Measurements from ENCODE around the gene SUPV3L1.

SUPV3L1 gene

DNA sequence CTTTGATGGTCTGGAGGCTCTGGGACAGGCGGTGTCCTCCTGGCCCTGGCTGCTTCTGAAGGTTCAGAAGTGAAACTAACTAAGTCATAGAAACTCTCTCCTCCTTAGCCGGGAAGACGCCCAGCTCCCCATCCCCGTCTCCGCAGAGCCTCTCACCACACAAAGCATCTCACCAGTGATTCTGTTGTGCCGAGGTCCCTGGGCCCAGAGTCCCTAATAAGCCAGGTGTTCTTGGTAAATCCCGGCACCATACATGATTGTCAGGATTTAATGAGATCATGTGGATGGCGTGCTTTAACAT, 49.5 kb downstream of the SUPV3L1 start:
- H3K4me3 ChIP-seq (ENCODE audit: low read depth, low read length), result no peak overlapping the region
- TF ChIP-seq, protein P1, sequence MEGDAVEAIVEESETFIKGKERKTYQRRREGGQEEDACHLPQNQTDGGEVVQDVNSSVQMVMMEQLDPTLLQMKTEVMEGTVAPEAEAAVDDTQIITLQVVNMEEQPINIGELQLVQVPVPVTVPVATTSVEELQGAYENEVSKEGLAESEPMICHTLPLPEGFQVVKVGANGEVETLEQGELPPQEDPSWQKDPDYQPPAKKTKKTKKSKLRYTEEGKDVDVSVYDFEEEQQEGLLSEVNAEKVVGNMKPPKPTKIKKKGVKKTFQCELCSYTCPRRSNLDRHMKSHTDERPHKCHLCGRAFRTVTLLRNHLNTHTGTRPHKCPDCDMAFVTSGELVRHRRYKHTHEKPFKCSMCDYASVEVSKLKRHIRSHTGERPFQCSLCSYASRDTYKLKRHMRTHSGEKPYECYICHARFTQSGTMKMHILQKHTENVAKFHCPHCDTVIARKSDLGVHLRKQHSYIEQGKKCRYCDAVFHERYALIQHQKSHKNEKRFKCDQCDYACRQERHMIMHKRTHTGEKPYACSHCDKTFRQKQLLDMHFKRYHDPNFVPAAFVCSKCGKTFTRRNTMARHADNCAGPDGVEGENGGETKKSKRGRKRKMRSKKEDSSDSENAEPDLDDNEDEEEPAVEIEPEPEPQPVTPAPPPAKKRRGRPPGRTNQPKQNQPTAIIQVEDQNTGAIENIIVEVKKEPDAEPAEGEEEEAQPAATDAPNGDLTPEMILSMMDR (IDR thresholded peaks at IDR 0.05; ENCODE audit: borderline replicate concordance, insufficient read depth, low read depth, low read length), result no peak

DNA sequence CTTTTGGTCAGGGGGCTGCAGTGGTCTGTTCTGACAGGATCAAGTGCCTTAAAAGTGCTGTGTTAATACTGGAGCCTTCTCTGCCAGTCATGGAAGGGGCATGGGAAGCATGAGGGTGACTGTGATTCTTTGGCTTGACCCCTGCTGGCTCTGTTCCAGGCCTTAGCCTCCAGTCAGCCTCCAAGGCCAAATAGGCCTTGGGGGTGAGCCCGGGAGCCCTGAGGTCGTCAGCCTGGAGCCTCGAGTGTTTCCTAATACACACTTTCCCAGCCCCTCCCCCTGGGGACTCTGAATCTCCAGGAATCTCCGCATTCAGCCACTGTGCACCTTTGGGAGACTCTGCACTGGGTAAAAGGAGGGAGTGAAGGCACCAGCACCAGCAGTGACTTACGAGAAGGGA, 50.1 kb downstream of the SUPV3L1 start:
- no peak overlapping the region for H3K4me3 ChIP-seq (ENCODE audit: low read depth, low read length)
- TF ChIP-seq, protein P1 (IDR thresholded peaks at IDR 0.05; ENCODE audit: borderline replicate concordance, insufficient read depth, low read depth, low read length), result no peak

DNA sequence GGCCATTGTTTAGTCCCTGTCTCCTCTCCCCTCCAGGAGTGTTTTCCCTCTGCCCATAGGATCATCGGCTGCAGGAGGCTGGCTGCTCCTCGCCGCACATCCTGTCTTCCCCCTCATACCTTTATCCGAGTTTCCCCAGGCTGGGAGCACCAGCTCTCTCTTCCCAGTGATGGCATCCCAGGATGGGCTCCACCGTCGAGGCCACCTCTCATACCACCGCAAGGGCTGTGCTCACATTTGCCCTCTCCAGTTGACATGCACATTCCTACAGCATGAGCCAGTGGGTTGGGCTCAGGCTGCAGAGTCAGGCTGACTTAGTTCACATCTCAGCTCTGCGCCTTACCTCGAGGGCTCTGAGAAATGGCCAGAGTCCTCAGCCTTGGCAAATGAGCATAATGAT, 52.2 kb downstream of the SUPV3L1 start:
- TF ChIP-seq, protein P1 (IDR thresholded peaks at IDR 0.05; ENCODE audit: borderline replicate concordance, insufficient read depth, low read depth, low read length), result no peak
- no peak overlapping the region for H3K4me3 ChIP-seq (ENCODE audit: low read depth, low read length)

DNA sequence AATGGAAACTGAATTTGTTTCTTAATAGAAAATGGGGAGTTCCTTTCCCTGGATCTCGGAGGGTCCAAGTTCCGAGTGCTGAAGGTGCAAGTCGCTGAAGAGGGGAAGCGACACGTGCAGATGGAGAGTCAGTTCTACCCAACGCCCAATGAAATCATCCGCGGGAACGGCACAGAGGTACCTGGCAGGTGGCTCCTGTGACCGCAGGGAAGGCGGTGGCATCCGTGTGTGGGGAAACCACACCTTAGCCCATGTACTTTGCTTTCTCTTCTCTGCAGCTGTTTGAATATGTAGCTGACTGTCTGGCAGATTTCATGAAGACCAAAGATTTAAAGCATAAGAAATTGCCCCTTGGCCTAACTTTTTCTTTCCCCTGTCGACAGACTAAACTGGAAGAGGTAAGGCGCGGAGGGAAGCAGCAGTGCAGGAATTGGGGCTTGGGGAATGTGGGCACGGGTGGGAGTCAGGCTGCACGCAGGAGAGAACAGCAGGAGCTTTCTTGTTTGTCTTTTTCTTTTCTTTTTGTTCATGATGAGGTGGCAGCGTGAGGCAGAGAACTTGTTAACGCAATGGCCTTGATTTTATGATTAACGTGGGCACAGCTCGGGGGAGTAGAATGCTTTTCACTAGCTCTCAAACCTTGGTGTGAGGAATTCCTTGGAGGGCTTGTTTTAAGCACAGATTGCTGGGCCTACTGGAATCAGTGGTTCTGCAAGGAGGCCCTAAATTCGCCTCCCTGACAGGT, 52.9 kb downstream of the SUPV3L1 start:
- TF ChIP-seq, protein P1 (IDR thresholded peaks at IDR 0.05; ENCODE audit: borderline replicate concordance, insufficient read depth, low read depth, low read length), result no peak

DNA sequence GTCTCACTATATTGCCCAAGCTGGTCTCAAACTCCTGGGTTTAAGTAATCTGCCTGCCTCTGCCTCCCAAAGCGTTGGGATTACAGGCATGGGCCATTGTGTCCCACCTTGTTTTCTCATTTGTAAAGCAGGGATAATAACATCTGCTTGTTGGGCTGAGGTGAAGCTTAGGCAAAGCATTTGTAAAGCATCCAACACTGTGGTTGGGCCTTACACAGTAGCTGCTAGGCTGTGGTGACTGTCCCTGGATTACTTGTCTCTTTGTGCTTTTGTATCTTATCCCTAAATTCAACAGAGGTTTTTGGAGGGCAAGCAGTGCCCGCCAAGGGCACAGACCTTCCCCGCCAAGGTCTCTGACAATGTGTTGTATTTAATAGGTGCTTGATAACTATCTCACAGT, 54.4 kb downstream of the SUPV3L1 start:
- TF ChIP-seq, protein P1 (IDR thresholded peaks at IDR 0.05; ENCODE audit: borderline replicate concordance, insufficient read depth, low read depth, low read length), result no peak
- H3K4me3 ChIP-seq (ENCODE audit: low read depth, low read length), result no peak overlapping the region

More for the DNA sequence above, 52.9 kb downstream of the SUPV3L1 start:
- H3K4me3 ChIP-seq (ENCODE audit: low read depth, low read length), result no peak overlapping the region

DNA sequence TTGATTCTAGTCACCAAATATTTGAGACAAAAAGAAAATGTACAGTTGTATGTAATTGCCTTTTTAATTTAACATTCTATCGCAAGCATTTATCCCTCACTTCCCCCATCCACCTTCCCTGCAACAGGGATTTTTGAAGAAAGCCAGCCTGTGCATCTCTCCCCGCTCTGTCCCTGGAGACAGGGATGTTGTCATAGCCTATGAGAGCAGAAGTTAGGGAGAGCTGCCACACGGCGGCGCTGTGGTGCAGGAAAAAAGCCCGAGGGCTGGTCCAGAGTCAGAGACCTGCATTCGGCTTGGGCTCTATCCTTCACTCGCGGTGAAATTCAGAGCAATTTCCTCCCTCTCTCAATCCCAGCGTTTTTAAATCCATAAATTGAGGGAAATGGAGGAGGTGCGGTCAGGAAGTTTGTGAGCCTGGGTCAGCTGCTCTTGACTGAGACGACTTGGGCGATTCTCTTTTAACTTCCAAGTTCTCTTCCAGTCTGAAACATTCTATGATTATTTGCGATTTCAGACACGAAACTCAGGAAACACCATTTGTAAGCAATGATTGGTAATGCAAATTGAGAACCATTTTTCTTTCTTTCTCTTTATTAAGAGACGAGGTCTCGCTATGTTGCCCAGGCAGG, 57.6 kb downstream of the SUPV3L1 start:
- TF ChIP-seq, protein P1 (IDR thresholded peaks at IDR 0.05; ENCODE audit: borderline replicate concordance, insufficient read depth, low read depth, low read length), result peak; percentile 91
- H3K4me3 ChIP-seq (ENCODE audit: low read depth, low read length), result no peak overlapping the region

DNA sequence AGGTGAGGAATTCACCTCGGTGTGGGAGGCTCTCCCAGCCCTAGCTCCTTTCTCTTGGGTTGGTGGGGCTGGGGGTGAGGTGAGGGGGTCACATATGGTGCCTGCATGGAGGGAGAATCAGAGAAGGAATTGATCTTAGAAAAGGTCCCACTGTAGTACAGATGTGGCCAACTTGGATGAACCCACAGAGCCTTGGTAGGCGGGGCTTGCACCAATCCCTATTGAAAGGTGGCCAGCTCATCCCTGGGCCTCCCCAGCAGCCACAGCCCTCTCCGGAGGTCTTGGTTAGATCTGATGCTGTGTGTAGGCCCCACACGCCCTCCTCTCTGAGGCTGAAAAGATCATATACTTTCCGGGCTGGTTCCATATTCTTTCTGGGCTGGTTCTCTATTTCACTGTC, 59.1 kb downstream of the SUPV3L1 start:
- H3K4me3 ChIP-seq (ENCODE audit: low read depth, low read length), result no peak overlapping the region
- TF ChIP-seq, protein P1 (IDR thresholded peaks at IDR 0.05; ENCODE audit: borderline replicate concordance, insufficient read depth, low read depth, low read length), result no peak
